Coronary artery (tissue), 2 donors: Measurements from ENCODE around the gene AQP1.

Experiments
- DNase-seq: peaks from one replicate; pipeline ENCODE4 v3.0.0-alpha.2; 2017; ENCODE audit warnings: low spot score
- H3K27ac ChIP-seq, 2 donors: fragments of 200-600 bp; sonication (generic); one replicate each; pipeline ENCODE4 v1.5.1; 2016 to 2019
- H3K4me3 ChIP-seq: fragments of 200-600 bp; sonication (generic); 2 replicates; pipeline ENCODE4 v1.5.1; 2016; ENCODE audit warnings: mild to moderate bottlenecking, moderate library complexity
- CTCF ChIP-seq: fragments of 200-600 bp; sonication (generic); IDR thresholded peaks from one replicate; pipeline ENCODE4 v1.5.1; 2019; ENCODE audit warnings: antibody characterized with exemption

Gene AQP1

GRCh38 chr7:30929686-30930085 is 18.0 kb downstream of the AQP1 start:
- DNase-seq, result no peak
- H3K27ac ChIP-seq, result no peak overlapping the region
- TF ChIP-seq CTCF, result no peak
- H3K4me3 ChIP-seq, result no peak overlapping the region

GRCh38 chr7:30930621-30931020 is 19.0 kb downstream of the AQP1 start:
- no peak for DNase-seq
- H3K4me3 ChIP-seq, result no peak overlapping the region
- no peak for TF ChIP-seq CTCF
- H3K27ac ChIP-seq, result no peak overlapping the region

GRCh38 chr7:30931161-30931928 is 19.7 kb downstream of the AQP1 start:
- H3K27ac ChIP-seq, result no peak overlapping the region
- DNase-seq, result no peak

GRCh38 chr7:30931929-30932540 is 20.4 kb downstream of the AQP1 start:
- Histone ChIP-seq H3K27ac (no peak overlapping the region), H3K4me3 (no peak overlapping the region)
- no peak for TF ChIP-seq CTCF
- no peak for DNase-seq

More at GRCh38 chr7:30931161-30931928, 19.7 kb downstream of the AQP1 start:
- TF ChIP-seq CTCF, result no peak
- no peak overlapping the region for H3K4me3 ChIP-seq

GRCh38 chr7:30932562-30932961 is 20.9 kb downstream of the AQP1 start:
- no peak for DNase-seq
- no peak for TF ChIP-seq CTCF
- Histone ChIP-seq H3K27ac (no peak overlapping the region), H3K4me3 (no peak overlapping the region)

- H3K4me3 ChIP-seq, result no peak overlapping the region
- peak; percentile 70 for DNase-seq
- no peak overlapping the region for H3K27ac ChIP-seq
- TF ChIP-seq CTCF, result no peak
Measured at GRCh38 chr7:30933124-30933974, 21.7 kb downstream of the AQP1 start.
